Chondrocyte (in vitro differentiated cells): Measurements from ENCODE around the gene KCNK7. TPM values are rescaled to one million over a fixed set of nuclear protein-coding genes. Genes with fewer than 3 reads are reported as not detected.

Source experiments
- DNase-seq: peaks from one replicate; pipeline ENCODE4 v3.0.0; 2021; ENCODE audit warnings: mixed read lengths, low spot score
- H3K27ac Mint-ChIP-seq: one replicate; pipeline ENCODE4 v1.8.0; 2021; ENCODE audit warnings: mild to moderate bottlenecking, moderate library complexity, mixed read lengths; ENCODE audit not compliant: unreplicated experiment
- H3K27me3 Mint-ChIP-seq: 2 replicates; pipeline ENCODE4 v1.8.0; 2021; ENCODE audit warnings: low read depth, mixed read lengths
- H3K36me3 Mint-ChIP-seq: 2 replicates; pipeline ENCODE4 v1.8.0; 2021; ENCODE audit warnings: low read depth, mixed read lengths
- H3K4me1 Mint-ChIP-seq: 2 replicates; pipeline ENCODE4 v1.8.0; 2021; ENCODE audit warnings: low read depth, mild to moderate bottlenecking, mixed read lengths
- H3K4me3 Mint-ChIP-seq: one replicate; pipeline ENCODE4 v1.8.0; 2021; ENCODE audit warnings: mild to moderate bottlenecking, moderate library complexity, mixed read lengths; ENCODE audit not compliant: unreplicated experiment
- H3K9me3 Mint-ChIP-seq: 2 replicates; pipeline ENCODE4 v1.8.0; 2021; ENCODE audit warnings: low read depth, mixed read lengths
- total RNA-seq: library from RNA; stranded (reverse); gene quantifications from 3 replicates; pipeline ENCODE4 v1.2.1, GENCODE V29; 2021
- TF ChIP-seq, protein P1 (sequence below): fragments of 200-600 bp; sonication (generic); IDR thresholded peaks from 2 replicates; pipeline ENCODE4 v1.5.0; 2021; ENCODE audit warnings: antibody characterized with exemption, mild to moderate bottlenecking, moderate library complexity

KCNK7 gene
- total RNA-seq, 1 donor from 2014 or later: 0.22 TPM

DNA sequence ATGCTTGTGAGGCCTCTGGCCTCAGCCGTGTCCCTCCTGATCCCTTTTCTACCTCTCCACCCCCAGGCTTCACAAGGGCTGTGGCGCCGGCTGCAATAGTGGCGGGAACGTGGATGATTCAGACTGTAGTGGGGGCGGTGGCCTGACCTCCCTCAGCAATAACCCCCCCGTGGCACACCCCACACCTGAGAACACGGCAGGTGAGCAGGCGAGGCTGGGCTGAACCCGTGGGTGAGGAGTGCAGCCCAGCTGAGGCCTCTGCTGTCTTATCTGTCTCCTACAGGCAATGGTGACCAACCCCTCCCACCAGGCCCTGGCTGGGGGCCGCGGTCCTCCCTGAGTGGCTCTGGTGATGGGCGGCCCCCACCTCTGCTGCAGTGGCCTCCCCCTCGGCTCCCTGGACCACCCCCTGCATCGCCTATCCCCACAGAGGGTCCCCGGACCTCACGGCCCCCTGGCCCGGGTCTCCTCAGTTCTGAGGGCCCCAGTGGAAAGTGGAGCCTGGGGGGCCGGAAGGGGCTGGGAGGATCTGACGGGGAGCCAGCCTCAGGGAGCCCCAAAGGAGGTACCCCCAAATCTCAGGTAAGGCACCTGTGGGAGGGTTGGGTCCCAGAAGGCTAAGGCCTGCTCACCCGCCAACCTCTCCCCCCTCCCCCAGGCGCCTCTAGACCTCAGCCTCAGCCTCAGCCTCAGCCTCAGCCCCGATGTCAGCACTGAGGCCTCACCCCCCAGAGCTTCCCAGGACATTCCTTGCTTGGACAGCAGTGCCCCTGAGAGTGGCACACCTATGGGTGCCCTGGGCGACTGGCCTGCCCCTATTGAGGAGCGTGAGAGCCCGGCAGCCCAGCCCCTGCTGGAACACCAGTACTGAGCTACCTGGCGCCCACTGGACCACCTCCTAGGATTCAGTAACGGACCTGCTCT is 40.8 kb upstream of the KCNK7 start:
- H3K4me1 Mint-ChIP-seq: peaks cover 20% of the 10 kb centered on the region
- H3K27me3 Mint-ChIP-seq: no peaks in the 10 kb centered on the region
- H3K36me3 Mint-ChIP-seq: peaks cover 15% of the 10 kb centered on the region
- TF ChIP-seq, protein P1, sequence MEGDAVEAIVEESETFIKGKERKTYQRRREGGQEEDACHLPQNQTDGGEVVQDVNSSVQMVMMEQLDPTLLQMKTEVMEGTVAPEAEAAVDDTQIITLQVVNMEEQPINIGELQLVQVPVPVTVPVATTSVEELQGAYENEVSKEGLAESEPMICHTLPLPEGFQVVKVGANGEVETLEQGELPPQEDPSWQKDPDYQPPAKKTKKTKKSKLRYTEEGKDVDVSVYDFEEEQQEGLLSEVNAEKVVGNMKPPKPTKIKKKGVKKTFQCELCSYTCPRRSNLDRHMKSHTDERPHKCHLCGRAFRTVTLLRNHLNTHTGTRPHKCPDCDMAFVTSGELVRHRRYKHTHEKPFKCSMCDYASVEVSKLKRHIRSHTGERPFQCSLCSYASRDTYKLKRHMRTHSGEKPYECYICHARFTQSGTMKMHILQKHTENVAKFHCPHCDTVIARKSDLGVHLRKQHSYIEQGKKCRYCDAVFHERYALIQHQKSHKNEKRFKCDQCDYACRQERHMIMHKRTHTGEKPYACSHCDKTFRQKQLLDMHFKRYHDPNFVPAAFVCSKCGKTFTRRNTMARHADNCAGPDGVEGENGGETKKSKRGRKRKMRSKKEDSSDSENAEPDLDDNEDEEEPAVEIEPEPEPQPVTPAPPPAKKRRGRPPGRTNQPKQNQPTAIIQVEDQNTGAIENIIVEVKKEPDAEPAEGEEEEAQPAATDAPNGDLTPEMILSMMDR: no peak
- H3K4me3 Mint-ChIP-seq: no peak overlapping the region
- no peaks in the 10 kb centered on the region for H3K9me3 Mint-ChIP-seq
- no peak for DNase-seq
- H3K27ac Mint-ChIP-seq: peak overlapping the region; percentile 36

DNA sequence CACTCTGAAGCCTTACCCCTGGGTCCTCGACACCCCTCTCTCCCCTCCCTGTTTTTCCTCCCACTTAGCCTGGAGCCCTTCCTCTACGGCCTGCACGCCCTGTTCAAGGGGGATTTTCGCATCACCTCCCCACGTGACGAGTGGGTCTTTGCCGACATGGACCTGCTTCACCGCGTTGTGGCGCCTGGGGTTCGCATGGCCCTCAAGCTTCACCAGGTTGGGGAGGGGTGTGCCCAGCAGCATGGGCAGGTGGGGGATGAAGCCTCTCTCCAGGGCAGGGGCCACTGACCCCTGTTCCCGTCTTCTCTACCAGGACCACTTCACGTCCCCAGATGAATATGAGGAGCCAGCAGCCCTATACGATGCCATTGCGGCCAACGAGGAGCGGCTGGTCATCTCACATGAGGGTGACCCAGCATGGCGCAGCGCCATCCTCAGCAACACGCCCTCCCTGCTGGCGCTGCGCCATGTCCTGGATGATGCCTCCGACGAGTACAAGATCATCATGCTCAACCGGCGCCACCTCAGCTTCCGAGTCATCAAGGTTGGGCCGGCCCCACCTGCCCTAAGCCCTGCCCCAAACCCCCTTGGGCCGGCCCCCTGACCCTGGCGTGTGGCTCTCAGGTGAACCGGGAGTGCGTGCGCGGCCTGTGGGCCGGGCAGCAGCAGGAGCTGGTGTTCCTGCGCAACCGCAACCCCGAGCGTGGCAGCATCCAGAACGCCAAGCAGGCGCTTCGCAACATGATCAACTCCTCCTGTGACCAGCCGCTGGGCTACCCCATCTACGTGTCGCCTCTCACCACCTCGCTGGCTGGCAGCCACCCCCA is 39.5 kb upstream of the KCNK7 start:
- no peaks in the 10 kb centered on the region for H3K9me3 Mint-ChIP-seq

GRCh38 chr11:65634440-65634839 is 38.8 kb upstream of the KCNK7 start:
- no peak for DNase-seq
- peaks cover 20% of the 10 kb centered on the region for H3K4me1 Mint-ChIP-seq
- no peaks in the 10 kb centered on the region for H3K9me3 Mint-ChIP-seq
- peaks cover 17% of the 10 kb centered on the region for H3K36me3 Mint-ChIP-seq
- no peak overlapping the region for H3K4me3 Mint-ChIP-seq
- no peak overlapping the region for H3K27ac Mint-ChIP-seq
- H3K27me3 Mint-ChIP-seq: no peaks in the 10 kb centered on the region
- TF ChIP-seq, protein P1: no peak

More for the DNA sequence above, 39.5 kb upstream of the KCNK7 start:
- peaks cover 17% of the 10 kb centered on the region for H3K36me3 Mint-ChIP-seq
- TF ChIP-seq, protein P1: no peak
- H3K27ac Mint-ChIP-seq: peak overlapping the region; percentile 57
- DNase-seq: no peak
- H3K4me3 Mint-ChIP-seq: no peak overlapping the region
- peaks cover 20% of the 10 kb centered on the region for H3K4me1 Mint-ChIP-seq
- no peaks in the 10 kb centered on the region for H3K27me3 Mint-ChIP-seq

- Mint-ChIP-seq H3K4me3 (no peak overlapping the region), H3K36me3 (peaks cover 18% of the 10 kb centered on the region), H3K27me3 (no peaks in the 10 kb centered on the region), H3K27ac (no peak overlapping the region), H3K4me1 (peaks cover 20% of the 10 kb centered on the region), H3K9me3 (no peaks in the 10 kb centered on the region)
- no peak for DNase-seq
- TF ChIP-seq, protein P1: no peak
Observed at GRCh38 chr11:65634109-65634436, 38.5 kb upstream of the KCNK7 start.

GRCh38 chr11:65633390-65634108 is 37.9 kb upstream of the KCNK7 start:
- DNase-seq: no peak
- Mint-ChIP-seq H3K4me3 (no peak overlapping the region), H3K4me1 (peaks cover 15% of the 10 kb centered on the region), H3K27me3 (no peaks in the 10 kb centered on the region), H3K27ac (no peak overlapping the region), H3K36me3 (peaks cover 18% of the 10 kb centered on the region), H3K9me3 (no peaks in the 10 kb centered on the region)
- TF ChIP-seq, protein P1: no peak
